Dermis blood vessel endothelial cell (primary cell): ENCODE results near the gene NDUFB5. TPM values are rescaled to one million over a fixed set of nuclear protein-coding genes. Genes with fewer than 3 reads are reported as not detected.
A peak's percentile ranks its signal among the peaks of the same experiment; 100 is the strongest.

Experiments
- DNase-seq: peaks from one replicate; pipeline ENCODE4 v3.0.0; 2010
- total RNA-seq: library from RNA; depleted of rRNA; stranded (reverse); fragments of >200 nt; gene quantifications from 2 replicates; pipeline ENCODE4 v1.2.3, GENCODE V29; 2014

NDUFB5 gene
- total RNA-seq: 92.3 and 152 TPM in 2 replicates

- peak; percentile 99 for DNase-seq
These were observed at the start of gene NDUFB5, which contains the start of gene MRPL47 for GRCh38 chr3:179604321-179605078. TSS of gene NDUFB5 (plus strand) at chr3:179604794. CDS start at chr3:179604816, 22 bp downstream. TSS of gene MRPL47 (minus strand) at chr3:179604638. CDS start at chr3:179604624, 14 bp downstream.

GRCh38 chr3:179558742-179559364, 45.7 kb upstream of the NDUFB5 start:
- DNase-seq: peak; percentile 91

DNA sequence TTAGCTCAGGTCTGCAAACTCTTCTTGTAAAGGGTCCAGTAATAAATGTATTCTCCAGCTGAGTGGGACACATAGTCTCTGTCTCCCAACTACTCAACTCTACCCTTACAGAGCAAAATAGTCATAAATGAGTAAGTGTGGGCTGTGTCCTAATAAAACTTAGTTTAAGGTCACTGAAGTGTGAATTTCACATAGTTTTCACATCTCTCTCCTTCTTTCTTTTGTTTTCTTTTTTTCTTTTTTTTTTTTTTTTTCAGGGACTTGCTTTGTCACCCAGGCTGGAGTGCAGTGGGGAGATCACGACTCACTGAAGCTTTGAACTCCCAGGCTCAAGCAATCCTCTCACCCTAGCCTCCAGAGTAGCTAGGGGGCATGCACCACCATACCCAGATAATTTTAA, 43.8 kb upstream of the NDUFB5 start:
- DNase-seq: no peak

GRCh38 chr3:179562591-179563270, 41.9 kb upstream of the NDUFB5 start, which contains the start of gene ACTL6A:
TSS of gene ACTL6A (plus strand) at chr3:179562926. CDS start at chr3:179563093, 167 bp downstream.
- DNase-seq: peak; percentile 99

GRCh38 chr3:179563271-179563783, 41.3 kb upstream of the NDUFB5 start:
- peak; percentile 89 for DNase-seq

DNA sequence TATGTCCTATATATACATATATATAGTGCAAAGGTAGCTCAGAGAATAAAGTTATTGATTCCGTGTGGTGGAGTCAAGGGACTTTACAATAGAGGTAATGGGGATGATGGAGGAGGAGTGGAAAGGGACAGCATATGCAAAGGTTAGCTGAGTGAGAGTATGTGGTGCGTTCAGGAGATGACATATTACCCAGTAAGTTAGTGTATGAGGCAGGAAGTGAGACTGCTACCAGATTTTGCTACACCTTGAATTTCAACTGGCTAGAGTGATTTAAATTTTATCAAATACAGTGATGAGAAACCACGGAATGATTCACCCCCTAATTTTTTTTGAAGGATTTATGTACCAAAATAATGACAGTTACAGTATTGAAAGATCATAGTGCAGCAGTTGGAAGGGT, 39.1 kb upstream of the NDUFB5 start:
- no peak for DNase-seq

DNA sequence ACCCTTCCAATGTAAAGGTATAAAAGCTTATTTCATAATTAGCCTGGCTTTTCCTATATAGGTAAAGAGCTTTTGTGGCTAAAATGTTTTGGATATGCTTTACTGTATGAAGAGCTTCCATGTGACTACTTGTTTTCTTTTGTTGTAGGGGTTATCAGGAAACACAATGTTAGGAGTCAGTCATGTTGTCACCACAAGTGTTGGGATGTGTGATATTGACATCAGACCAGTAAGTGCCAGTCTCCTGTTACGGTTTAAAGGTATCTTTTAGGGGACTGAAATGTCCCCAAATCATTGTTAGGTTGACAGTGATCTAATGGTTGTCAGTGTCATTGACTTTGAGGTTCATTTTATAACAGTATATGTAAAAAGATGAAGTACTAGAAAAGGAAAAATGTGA, 23.6 kb upstream of the NDUFB5 start:
- no peak for DNase-seq

DNA sequence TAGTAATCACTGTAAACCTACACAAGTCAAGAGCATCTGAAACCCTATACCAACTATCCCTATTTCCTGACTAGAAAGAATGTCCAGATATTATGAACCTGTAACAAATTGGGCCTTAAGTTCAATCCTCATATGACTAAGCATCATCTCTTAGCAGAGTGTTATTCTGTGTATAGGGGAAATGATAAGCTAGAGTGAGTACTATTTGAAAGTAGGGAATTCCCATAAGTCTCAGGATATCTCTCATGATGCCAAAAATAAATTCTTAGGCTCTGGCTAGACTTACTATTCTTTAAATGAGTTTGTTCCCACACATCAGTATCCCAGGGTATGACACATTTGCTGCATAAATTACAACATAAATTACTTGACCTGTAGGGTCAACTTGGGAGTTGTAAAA, 15.5 kb upstream of the NDUFB5 start:
- DNase-seq: peak; percentile 54

GRCh38 chr3:179590669-179591068, 13.9 kb upstream of the NDUFB5 start:
- DNase-seq: no peak

DNA sequence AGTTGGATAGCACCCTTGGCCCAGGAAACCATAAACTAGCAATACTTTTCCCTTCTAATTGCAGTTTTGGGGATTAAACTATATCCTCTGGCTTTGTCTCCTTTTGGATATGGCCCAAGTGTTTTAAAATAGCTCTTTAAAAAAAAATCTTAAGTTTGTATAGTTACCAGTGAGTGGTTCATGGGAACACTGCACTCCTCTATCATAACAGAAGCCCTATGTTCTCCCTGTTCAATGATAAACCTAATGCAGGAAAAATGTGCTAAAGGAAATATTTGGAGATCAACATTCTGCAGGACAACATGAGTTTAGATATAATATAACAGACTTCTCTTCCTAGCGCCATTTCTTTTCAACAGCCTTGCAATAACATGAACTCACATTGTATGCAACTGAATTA, 13.3 kb upstream of the NDUFB5 start:
- DNase-seq: no peak

DNA sequence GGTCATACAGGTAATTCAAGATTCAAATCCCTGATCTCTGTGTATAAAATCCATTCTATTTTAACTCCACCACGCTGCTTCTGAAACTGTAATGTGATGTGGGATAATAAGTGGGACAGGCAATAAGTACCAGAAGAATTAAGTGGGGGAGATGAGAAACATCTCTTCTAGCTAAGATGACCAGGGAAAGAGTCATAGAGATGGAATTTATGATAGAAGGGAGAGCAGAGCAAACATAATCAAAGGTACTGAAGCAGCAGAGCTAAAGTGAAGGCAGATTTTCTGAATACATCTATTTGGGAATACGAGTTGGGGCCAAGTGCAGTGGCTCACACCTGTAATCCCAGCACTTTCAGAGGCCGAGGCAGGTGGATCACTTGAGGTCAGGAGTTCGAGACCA, 5.1 kb upstream of the NDUFB5 start:
- no peak for DNase-seq

DNA sequence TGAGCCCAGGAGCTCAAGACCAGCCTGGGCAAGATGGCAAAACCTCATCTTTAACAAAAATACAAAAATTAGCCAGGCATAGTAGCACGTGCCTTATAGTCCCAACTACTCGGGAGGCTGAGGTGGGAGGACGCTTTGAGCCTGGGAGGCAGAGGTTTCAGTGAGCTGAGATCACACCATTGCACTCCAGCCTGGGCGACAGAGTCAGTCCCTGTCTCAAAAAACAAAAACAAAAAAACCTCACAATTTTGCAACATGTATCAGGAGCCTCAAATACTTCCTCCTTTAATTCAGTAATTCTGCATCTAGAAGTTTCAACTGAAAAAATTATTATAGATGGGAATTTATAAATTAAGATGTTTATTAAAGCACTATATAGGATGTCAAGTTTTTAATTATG, 1.3 kb upstream of the NDUFB5 start:
- no peak for DNase-seq

GRCh38 chr3:179603831-179604230, 763 bp upstream of the NDUFB5 start:
- no peak for DNase-seq

- no peak for DNase-seq
These were observed 2.0 kb downstream of the NDUFB5 start for GRCh38 chr3:179606534-179607085.

GRCh38 chr3:179608931-179609720, 4.5 kb downstream of the NDUFB5 start:
- DNase-seq: no peak

DNA sequence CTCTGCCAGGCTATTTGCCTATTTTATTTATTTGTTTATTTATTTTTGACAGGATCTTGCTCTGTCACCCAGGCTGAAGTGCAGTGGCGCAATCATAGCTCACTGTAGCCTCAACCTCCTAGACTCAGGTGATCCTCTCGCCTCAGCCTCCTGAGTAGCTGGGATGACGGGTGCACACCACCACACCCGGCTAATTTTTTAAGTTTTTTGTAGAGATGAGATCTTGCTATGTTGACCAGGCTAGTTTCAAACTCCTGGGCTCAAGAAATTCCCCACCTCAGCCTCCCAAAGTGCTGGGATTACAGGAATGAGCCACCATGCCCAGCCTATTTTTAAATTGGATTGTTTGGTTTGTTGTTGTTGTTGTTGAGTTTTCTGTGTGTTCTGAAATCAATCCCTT, 5.5 kb downstream of the NDUFB5 start:
- no peak for DNase-seq

GRCh38 chr3:179613807-179614206, 9.2 kb downstream of the NDUFB5 start:
- peak; percentile 82 for DNase-seq

DNA sequence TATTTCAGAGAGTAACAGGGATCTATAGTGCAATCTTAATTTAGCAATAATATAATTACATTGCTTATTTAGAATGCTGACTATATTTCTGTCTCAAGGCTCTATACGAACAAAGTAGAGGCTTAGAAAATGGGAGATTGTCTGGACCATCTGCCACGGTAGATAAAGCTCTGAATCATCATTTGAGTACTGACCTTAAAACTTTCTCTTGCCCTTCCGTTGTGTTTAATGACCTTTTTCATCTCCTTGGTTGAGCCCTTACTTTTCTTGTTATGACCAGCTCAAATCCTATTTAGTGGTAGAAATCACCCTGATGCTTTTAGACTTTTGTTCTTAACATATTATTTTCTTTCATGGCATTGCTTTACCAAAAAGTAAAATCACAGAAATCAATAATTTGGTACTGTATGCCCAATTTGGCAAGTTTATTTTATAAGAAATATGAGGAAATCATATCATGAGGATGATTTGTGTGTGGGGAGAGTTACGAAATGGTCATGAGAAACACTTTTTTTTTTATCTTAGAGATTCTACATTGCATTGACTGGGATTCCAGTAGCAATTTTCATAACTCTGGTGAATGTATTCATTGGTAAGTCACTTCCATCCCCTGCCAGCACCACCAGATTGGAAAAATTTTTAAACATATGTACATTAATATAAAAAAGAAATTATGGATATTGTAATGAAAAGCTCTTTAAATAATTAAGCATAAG, 11.0 kb downstream of the NDUFB5 start:
- DNase-seq: peak; percentile 72

DNA sequence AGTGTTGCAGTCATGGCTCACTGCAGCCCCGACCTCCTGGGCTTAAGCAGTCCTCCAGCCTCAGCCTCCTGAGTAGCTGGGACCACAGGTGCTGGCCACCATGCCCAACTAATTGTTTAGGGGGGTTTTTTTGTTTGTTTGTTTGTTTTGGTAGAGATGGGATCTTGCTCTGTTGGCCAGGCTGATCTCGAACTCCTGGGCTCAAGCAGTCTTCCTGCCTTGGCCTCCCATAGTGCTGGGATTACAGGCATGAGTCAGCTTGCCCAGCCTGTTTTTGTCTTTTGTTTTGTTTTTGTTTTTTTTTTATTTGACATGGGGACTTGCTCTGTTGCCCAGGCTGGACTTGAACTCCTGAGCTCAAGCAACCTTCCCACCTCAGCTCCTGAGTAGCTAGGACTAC, 17.4 kb downstream of the NDUFB5 start:
- DNase-seq: no peak

- DNase-seq: no peak
These were observed 19.9 kb downstream of the NDUFB5 start for GRCh38 chr3:179624451-179624850.

DNA sequence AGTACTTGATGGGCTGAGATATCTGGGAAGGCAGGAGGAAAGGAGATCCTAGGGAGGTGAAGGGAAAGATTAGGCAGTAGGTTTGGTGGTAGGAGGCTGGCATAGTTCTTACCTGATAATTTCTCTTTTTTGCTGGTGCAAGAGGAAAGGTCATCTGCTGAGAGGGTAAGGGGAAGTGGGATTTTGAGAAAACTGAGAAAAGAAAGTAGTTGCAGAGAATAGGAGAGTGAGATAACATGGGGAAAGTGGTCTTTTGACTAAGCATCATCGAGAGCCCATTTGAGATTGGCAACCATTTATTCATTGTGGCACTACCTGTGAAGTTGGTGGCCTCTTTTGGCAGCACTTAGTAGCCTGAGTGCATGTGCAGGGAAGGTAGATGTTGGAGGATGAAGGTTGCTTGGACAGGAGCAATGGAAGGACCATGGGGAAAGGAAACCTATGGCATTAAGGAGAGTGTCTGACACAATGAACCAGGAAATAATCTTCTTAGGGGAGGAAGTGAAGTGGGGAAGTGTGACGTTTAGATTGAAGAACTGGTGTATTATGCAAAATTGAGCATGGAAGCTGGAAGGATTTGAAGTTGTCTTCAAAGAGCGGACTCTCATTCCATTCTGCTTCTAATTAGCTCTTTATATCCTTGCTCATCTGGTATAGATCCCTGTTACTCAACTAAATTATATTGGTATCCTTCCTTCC, 26.3 kb downstream of the NDUFB5 start:
- DNase-seq: no peak
